GM12873 (cell line): ENCODE data around the gene SFXN2.

ENCODE experiments used
- TF ChIP-seq, protein P1 (sequence below): IDR thresholded peaks from 2 replicates; pipeline ENCODE4 v1.5.1; 2012; ENCODE audit warnings: low read depth, mild to moderate bottlenecking, moderate library complexity, low read length, control low read depth; ENCODE audit not compliant: insufficient read depth; ENCODE audit errors: missing control alignments

The SFXN2 gene

DNA sequence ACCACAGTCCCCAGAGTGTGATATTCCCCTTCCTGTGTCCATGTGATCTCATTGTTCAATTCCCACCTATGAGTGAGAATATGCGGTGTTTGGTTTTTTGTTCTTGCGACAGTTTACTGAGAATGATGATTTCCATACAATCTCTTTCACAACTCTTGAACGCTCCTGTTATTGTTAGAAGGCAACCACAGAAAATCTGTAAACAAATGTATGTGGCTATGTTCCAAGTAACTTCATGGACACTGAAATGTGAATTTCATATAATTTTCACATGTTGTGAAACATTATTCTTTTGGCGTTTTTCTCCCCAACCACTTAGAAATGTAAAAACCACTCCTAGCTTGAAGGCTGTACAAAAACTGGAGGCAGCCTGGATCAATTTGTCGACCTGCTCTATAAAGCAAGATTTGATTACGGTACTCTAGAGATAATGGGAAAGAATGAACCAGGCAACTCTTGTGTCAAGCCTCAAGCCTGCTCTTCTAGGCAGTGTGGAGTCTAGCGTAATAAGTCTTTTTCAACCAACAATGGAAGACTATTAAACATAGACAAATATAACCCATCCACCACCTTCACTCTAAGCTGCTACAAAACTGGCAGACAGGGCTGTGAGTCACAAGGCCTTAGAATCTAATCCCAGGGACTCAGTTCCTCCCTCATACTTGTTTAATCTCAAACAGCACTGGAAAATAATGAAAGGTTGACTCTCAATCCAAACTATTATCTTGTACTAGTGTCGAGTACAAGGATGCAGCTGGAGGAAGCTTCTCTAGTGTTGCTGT lies 23.0 kb upstream of the SFXN2 start:
- TF ChIP-seq, protein P1, sequence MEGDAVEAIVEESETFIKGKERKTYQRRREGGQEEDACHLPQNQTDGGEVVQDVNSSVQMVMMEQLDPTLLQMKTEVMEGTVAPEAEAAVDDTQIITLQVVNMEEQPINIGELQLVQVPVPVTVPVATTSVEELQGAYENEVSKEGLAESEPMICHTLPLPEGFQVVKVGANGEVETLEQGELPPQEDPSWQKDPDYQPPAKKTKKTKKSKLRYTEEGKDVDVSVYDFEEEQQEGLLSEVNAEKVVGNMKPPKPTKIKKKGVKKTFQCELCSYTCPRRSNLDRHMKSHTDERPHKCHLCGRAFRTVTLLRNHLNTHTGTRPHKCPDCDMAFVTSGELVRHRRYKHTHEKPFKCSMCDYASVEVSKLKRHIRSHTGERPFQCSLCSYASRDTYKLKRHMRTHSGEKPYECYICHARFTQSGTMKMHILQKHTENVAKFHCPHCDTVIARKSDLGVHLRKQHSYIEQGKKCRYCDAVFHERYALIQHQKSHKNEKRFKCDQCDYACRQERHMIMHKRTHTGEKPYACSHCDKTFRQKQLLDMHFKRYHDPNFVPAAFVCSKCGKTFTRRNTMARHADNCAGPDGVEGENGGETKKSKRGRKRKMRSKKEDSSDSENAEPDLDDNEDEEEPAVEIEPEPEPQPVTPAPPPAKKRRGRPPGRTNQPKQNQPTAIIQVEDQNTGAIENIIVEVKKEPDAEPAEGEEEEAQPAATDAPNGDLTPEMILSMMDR: no peak

DNA sequence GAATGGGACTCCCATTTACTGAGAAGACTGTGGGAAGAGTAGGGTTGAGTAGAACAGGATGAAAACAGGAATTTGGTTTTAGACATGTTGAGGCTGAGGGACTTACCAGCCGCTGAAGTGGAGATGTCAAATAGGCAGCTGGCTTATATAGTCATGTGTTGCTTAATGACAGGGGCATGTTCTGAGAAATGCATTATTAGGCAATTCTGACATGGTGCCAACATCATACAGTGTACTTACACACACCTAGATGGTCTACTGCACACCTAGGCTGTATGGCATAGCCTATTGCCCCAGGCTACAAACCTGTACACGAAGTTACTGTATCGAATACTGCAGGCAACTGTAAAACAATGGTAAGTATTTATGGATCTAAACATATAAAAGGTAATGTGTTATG lies 17.7 kb upstream of the SFXN2 start:
- TF ChIP-seq, protein P1: no peak

DNA sequence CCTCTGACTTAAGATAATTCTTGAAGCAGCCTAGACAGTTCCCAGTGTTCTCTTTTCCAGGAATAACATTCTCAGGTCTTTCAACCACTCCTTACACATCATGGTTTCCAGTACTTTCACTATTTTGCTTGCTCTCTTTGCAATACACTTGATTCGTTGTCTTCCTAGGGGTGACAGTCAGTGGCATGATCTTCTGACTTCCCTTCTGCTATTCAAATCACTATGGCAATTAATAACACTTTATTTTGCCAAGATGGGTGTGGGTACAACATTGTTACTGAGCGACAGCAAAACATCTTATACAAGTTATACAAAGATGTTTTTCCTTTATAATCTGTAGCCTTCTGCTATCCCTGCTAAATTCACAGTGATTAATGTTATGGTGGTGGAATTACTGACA lies 15.5 kb upstream of the SFXN2 start:
- TF ChIP-seq, protein P1: no peak

DNA sequence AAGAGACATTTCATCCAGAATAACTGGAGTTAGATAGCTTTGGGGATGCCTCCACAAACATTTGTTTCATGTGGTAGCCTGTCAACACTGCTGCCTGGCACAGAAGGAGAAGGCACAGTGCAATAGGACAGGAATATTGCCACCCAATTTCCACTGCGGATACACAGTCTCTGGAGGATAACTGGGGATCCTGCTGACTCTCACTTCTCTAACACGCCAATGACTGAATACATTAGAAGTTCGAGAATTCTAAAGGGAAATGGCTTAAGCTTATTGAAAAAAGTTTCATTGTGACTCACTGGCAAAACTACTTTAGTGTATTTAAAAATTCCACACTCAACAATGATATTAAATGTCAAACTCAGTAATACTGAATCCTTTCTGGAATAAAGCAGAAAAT lies 13.2 kb upstream of the SFXN2 start:
- TF ChIP-seq, protein P1: no peak

DNA sequence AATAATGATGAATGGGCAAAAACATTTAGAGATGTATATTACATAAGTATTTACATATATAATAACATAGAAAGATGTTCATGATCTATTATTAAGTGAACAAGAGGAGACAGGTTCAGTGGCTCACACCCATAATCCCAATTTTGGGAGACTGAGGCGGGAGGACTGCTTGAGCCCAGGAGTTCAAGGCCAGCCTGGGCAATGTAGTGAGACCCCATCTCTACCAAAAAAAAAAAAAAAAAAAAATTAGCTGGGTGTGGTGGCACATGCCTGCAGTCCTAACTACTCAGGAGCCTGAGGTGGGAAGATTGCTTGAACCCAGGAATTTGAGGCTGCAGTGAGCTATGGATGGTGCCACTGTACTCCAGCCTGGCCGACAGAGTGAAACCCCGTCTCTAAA lies 12.6 kb upstream of the SFXN2 start:
- TF ChIP-seq, protein P1: no peak

DNA sequence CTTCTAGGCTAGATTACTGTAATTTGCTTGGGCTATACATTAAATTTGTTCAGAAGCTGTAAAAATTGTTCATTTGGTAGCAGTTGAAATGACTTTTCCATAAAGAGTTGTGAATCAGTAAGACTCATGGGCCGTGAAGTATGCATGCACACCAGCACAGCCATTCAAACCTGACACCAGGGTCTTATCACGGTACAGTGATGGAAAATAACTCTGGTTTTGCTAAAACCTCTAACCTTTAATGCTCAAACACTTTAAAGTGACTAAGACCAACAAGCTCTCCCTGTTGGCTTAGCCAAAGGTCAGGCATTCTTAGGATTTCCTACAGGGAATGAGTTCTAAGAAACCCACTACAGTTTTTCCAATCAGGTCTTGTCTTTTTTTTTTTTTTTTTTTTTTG lies 11.7 kb upstream of the SFXN2 start:
- TF ChIP-seq, protein P1: no peak

DNA sequence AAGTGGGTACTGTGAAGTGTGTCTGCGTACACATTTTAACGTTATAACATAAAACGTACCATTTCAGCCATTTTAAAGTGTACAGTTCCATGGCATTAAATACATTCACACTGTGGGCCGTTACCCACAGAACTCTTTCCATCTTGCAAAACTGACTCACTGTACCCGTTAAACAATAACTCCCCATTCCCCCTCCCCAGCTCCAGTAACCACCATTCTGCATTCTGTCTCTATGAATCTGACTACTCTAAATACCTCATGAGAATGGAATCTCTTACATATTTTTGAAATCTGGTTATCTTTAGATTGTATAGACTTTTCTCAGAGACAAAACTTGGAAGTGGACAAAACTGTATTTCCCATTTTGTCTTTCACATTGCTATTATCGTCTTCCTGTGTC lies 9.5 kb upstream of the SFXN2 start:
- TF ChIP-seq, protein P1: no peak
